Esophagus squamous epithelium (tissue), 4 donors: ENCODE results near the gene PNLDC1.

ENCODE experiments used
- POLR2A ChIP-seq, 4 donors: fragments of 450-650 bp; IDR thresholded peaks; one replicate each; pipeline ENCODE4 v1.6.1; 2017; ENCODE audit warnings: antibody characterized with exemption in 4 of 4, mild to moderate bottlenecking in 4 of 4, moderate library complexity in 3 of 4
- TF ChIP-seq, protein P1 (sequence below), 6 experiments: fragments of 450-650 bp in 4 of 6; fragments of 200-600 bp in 2 of 6; sonication (generic) in 2 of 6; IDR thresholded peaks; one replicate each; pipeline ENCODE4 v1.5.1; 2016 to 2019; ENCODE audit warnings: antibody characterized with exemption in 6 of 6, mild to moderate bottlenecking in 4 of 6, moderate library complexity in 4 of 6

DNA sequence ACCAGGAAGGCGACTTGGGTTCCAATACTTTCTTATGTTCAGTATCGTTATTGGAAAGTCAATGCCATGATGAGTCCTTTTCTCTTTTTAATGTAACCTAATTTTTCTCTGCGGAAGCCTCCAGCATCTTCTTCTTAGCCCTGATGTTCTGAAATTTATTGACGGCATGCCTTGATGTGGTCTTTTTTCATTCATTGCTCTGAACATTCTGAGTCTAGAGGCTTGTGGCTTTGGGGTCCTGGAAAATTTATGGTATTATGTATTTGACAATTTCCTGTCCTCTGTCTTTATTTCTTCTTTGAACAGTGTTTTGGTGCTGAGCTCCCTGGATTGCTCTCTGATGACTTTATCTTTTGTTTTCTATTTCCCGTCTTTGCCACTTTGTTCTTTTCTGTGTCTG, 62.0 kb downstream of the PNLDC1 start:
- TF ChIP-seq POLR2A (IDR thresholded peaks at IDR 0.05): no peak
- TF ChIP-seq, protein P1, sequence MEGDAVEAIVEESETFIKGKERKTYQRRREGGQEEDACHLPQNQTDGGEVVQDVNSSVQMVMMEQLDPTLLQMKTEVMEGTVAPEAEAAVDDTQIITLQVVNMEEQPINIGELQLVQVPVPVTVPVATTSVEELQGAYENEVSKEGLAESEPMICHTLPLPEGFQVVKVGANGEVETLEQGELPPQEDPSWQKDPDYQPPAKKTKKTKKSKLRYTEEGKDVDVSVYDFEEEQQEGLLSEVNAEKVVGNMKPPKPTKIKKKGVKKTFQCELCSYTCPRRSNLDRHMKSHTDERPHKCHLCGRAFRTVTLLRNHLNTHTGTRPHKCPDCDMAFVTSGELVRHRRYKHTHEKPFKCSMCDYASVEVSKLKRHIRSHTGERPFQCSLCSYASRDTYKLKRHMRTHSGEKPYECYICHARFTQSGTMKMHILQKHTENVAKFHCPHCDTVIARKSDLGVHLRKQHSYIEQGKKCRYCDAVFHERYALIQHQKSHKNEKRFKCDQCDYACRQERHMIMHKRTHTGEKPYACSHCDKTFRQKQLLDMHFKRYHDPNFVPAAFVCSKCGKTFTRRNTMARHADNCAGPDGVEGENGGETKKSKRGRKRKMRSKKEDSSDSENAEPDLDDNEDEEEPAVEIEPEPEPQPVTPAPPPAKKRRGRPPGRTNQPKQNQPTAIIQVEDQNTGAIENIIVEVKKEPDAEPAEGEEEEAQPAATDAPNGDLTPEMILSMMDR (IDR thresholded peaks at IDR 0.05): no peak
